Measurements from ENCODE around the gene IL17RE.

Gene IL17RE

GRCh38 chr3:9951962-9952805 is 49.5 kb downstream of the IL17RE start, which contains the start of gene PRRT3:
Gene PRRT3 (minus strand): TSS chr3:9952408. CDS start chr3:9950115, 2,293 bp downstream.
- no peaks in the 10 kb centered on the region for H3K79me2 ChIP-seq (ENCODE audit: control insufficient read depth, low read length)
- H3K27ac ChIP-seq (ENCODE audit: low read depth, low read length): no peak within 1 kb of the TSS
- H3K9me2 ChIP-seq (replicated peaks; ENCODE audit: control insufficient read depth, low read length): no peaks in the 10 kb centered on the region
- no peaks in the 10 kb centered on the region for H3K36me3 ChIP-seq (ENCODE audit: control insufficient read depth, low read length)
- H3K4me3 ChIP-seq (ENCODE audit: low read length): peak within 1 kb of the TSS; percentile 75
- H3K4me2 ChIP-seq (ENCODE audit: low read length): peak within 1 kb of the TSS; percentile 77
- peaks cover 4% of the 10 kb centered on the region; the same call in 1 of the 2 replicates for H3F3A ChIP-seq (ENCODE audit: control insufficient read depth, insufficient read depth)
- no peaks in the 10 kb centered on the region for H4K20me1 ChIP-seq (ENCODE audit: control insufficient read depth, insufficient read depth, low read depth, low read length)
- peaks cover 12% of the 10 kb centered on the region for H3K27me3 ChIP-seq (ENCODE audit: control insufficient read depth, low read length)
- H3K9me3 ChIP-seq (ENCODE audit: control insufficient read depth, insufficient read depth, low read length): no peaks in the 10 kb centered on the region
- peaks cover 17% of the 10 kb centered on the region for H3K4me1 ChIP-seq (ENCODE audit: control insufficient read depth, low read length)
- TF ChIP-seq EZH2phosphoT487 (IDR thresholded peaks at IDR 0.05; ENCODE audit: borderline replicate concordance, low read length) (no peak), CTCF (IDR thresholded peaks at IDR 0.05; ENCODE audit: low read depth, low read length, poor library complexity, severe bottlenecking) (no peak)

- H3K36me3 ChIP-seq (ENCODE audit: control insufficient read depth, low read length): no peaks in the 10 kb centered on the region
- H3K9me3 ChIP-seq (ENCODE audit: control insufficient read depth, insufficient read depth, low read length): no peaks in the 10 kb centered on the region
- no peak overlapping the region for H3K4me2 ChIP-seq (ENCODE audit: low read length)
- no peaks in the 10 kb centered on the region for H3K9me2 ChIP-seq (replicated peaks; ENCODE audit: control insufficient read depth, low read length)
- H4K20me1 ChIP-seq (ENCODE audit: control insufficient read depth, insufficient read depth, low read depth, low read length): no peaks in the 10 kb centered on the region
- TF ChIP-seq EZH2phosphoT487 (IDR thresholded peaks at IDR 0.05; ENCODE audit: borderline replicate concordance, low read length) (no peak), CTCF (IDR thresholded peaks at IDR 0.05; ENCODE audit: low read depth, low read length, poor library complexity, severe bottlenecking) (no peak)
- peaks cover 17% of the 10 kb centered on the region for H3K4me1 ChIP-seq (ENCODE audit: control insufficient read depth, low read length)
- H3K4me3 ChIP-seq (ENCODE audit: low read length): no peak overlapping the region
- peaks cover 6% of the 10 kb centered on the region; the same call in 1 of the 2 replicates for H3F3A ChIP-seq (ENCODE audit: control insufficient read depth, insufficient read depth)
- no peaks in the 10 kb centered on the region for H3K79me2 ChIP-seq (ENCODE audit: control insufficient read depth, low read length)
- H3K27ac ChIP-seq (ENCODE audit: low read depth, low read length): no peak overlapping the region
- H3K27me3 ChIP-seq (ENCODE audit: control insufficient read depth, low read length): peaks cover 12% of the 10 kb centered on the region
Observed at GRCh38 chr3:9955067-9955502, 52.4 kb downstream of the IL17RE start.

GRCh38 chr3:9955611-9956352 is 53.1 kb downstream of the IL17RE start:
- Histone ChIP-seq H3K4me1 (ENCODE audit: control insufficient read depth, low read length) (peaks cover 16% of the 10 kb centered on the region), H3F3A (ENCODE audit: control insufficient read depth, insufficient read depth) (peaks cover 6% of the 10 kb centered on the region; the same call in 1 of the 2 replicates), H3K9me3 (ENCODE audit: control insufficient read depth, insufficient read depth, low read length) (no peaks in the 10 kb centered on the region), H3K4me2 (ENCODE audit: low read length) (no peak overlapping the region), H3K27ac (ENCODE audit: low read depth, low read length) (no peak overlapping the region), H3K4me3 (ENCODE audit: low read length) (no peak overlapping the region), H3K36me3 (ENCODE audit: control insufficient read depth, low read length) (no peaks in the 10 kb centered on the region), H3K9me2 (replicated peaks; ENCODE audit: control insufficient read depth, low read length) (no peaks in the 10 kb centered on the region), H3K79me2 (ENCODE audit: control insufficient read depth, low read length) (no peaks in the 10 kb centered on the region), H4K20me1 (ENCODE audit: control insufficient read depth, insufficient read depth, low read depth, low read length) (no peaks in the 10 kb centered on the region), H3K27me3 (ENCODE audit: control insufficient read depth, low read length) (peaks cover 11% of the 10 kb centered on the region)
- no peak for TF ChIP-seq CTCF (IDR thresholded peaks at IDR 0.05; ENCODE audit: low read depth, low read length, poor library complexity, severe bottlenecking)
- no peak for TF ChIP-seq EZH2phosphoT487 (IDR thresholded peaks at IDR 0.05; ENCODE audit: borderline replicate concordance, low read length)
